ENCODE data around the gene SNTG2.

DNA sequence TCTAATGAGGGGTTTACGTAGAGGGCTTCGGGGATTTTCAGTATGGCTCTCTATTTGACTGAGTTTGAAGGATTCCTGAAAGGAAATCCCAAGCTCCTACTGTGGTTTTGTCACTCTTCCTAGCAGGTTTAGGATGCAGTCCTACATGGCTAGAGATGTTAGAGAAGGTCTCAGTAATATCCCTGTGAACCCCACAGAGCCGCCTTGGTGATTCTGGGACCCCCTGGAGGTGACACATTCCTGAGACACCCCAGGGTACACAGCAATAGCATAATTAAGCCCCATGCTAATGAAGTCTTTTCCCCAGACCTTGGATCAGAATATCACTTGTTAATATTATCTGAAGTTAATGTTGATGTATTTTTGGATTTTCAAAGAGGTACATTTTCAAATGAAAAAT, 103.8 kb downstream of the SNTG2 start:
- no peak for TF ChIP-seq CTCF (IDR thresholded peaks at IDR 0.05; ENCODE audit: low read depth, low read length, poor library complexity, severe bottlenecking)
- no peak for TF ChIP-seq EZH2phosphoT487 (IDR thresholded peaks at IDR 0.05; ENCODE audit: borderline replicate concordance, low read length)

Measured in DOHH2 (cell line).